BE2C (cell line): ENCODE results near the gene ARV1.
"Not testable (repeated sequence)": the region's sequence is repeated elsewhere in the genome, so short reads cannot be mapped to it uniquely, and the experiment has no call there.

Source experiments
- DNase-seq: peaks from one replicate; pipeline ENCODE4 v3.0.0-alpha.2; 2020
- H3K27me3 ChIP-seq: fragments of 250-450 bp; sonication (Bioruptor Pico); 2 replicates; pipeline ENCODE4 v1.5.1; 2020; ENCODE audit warnings: mild to moderate bottlenecking
- H3K36me3 ChIP-seq: fragments of 250-450 bp; sonication (Bioruptor Pico); 2 replicates; pipeline ENCODE4 v1.5.1; 2020; ENCODE audit warnings: mild to moderate bottlenecking
- H3K4me1 ChIP-seq: fragments of 250-450 bp; sonication (Bioruptor Pico); 2 replicates; pipeline ENCODE4 v1.5.1; 2020
- H3K4me3 ChIP-seq: 2 replicates; pipeline ENCODE4 v1.5.1; 2011; ENCODE audit warnings: low read depth, low read length
- H3K9me3 ChIP-seq: fragments of 250-450 bp; sonication (Bioruptor Pico); 2 replicates; pipeline ENCODE4 v1.5.1; 2020
- CTCF ChIP-seq: IDR thresholded peaks from 2 replicates; pipeline ENCODE4 v1.5.1; 2012; ENCODE audit warnings: mild to moderate bottlenecking, low read depth, low read length

Gene ARV1

GRCh38 chr1:231040800-231041718, 62.2 kb downstream of the ARV1 start:
- no peaks in the 10 kb centered on the region; the same call in 1 of the 2 replicates for H3K4me1 ChIP-seq
- H3K4me3 ChIP-seq = peak overlapping the region; percentile 64
- H3K9me3 ChIP-seq = no peaks in the 10 kb centered on the region
- peaks cover 8% of the 10 kb centered on the region for H3K27me3 ChIP-seq
- no peak for TF ChIP-seq CTCF
- peak; percentile 17 for DNase-seq
- no peaks in the 10 kb centered on the region for H3K36me3 ChIP-seq

- DNase-seq = no peak
- Histone ChIP-seq H3K9me3 (no peaks in the 10 kb centered on the region), H3K4me1 (no peaks in the 10 kb centered on the region; the same call in 1 of the 2 replicates), H3K4me3 (no peak overlapping the region), H3K36me3 (no peaks in the 10 kb centered on the region), H3K27me3 (peaks cover 9% of the 10 kb centered on the region)
- no peak for TF ChIP-seq CTCF
These were observed 62.9 kb downstream of the ARV1 start for GRCh38 chr1:231041719-231042261.

- no peak for DNase-seq
- Histone ChIP-seq H3K9me3 (no peaks in the 10 kb centered on the region), H3K36me3 (no peaks in the 10 kb centered on the region), H3K4me3 (no peak overlapping the region), H3K4me1 (no peaks in the 10 kb centered on the region), H3K27me3 (peaks cover 11% of the 10 kb centered on the region)
- TF ChIP-seq CTCF = no peak
These were observed 65.7 kb downstream of the ARV1 start for GRCh38 chr1:231044588-231044987.

GRCh38 chr1:231045286-231045685, 66.4 kb downstream of the ARV1 start:
- Histone ChIP-seq H3K4me3 (no peak overlapping the region), H3K4me1 (no peaks in the 10 kb centered on the region), H3K9me3 (no peaks in the 10 kb centered on the region), H3K36me3 (no peaks in the 10 kb centered on the region), H3K27me3 (peaks cover 11% of the 10 kb centered on the region)
- TF ChIP-seq CTCF = 0 out of 2 replicates have a peak, but pooled peaks have one; percentile 1
- DNase-seq = no peak

GRCh38 chr1:231045921-231046729, 67.2 kb downstream of the ARV1 start:
- H3K27me3 ChIP-seq, H3K36me3 ChIP-seq, DNase-seq, H3K4me3 ChIP-seq, H3K4me1 ChIP-seq, H3K9me3 ChIP-seq: not testable (repeated sequence)

- no peak overlapping the region for H3K4me3 ChIP-seq
- TF ChIP-seq CTCF = no peak
These were observed 68.0 kb downstream of the ARV1 start for GRCh38 chr1:231046730-231047395.

GRCh38 chr1:231047529-231047928, 68.6 kb downstream of the ARV1 start:
- not testable (repeated sequence) for H3K36me3 ChIP-seq, H3K4me1 ChIP-seq, H3K27me3 ChIP-seq, H3K4me3 ChIP-seq, H3K9me3 ChIP-seq, DNase-seq

More at GRCh38 chr1:231046730-231047395, 68.0 kb downstream of the ARV1 start:
- H3K9me3 ChIP-seq = no peaks in the 10 kb centered on the region
- H3K4me1 ChIP-seq = no peaks in the 10 kb centered on the region
- no peak for DNase-seq
- H3K27me3 ChIP-seq = peaks cover 4% of the 10 kb centered on the region; the same call in 1 of the 2 replicates
- H3K36me3 ChIP-seq = no peaks in the 10 kb centered on the region

- not testable (repeated sequence) for H3K36me3 ChIP-seq, H3K4me1 ChIP-seq, DNase-seq, H3K27me3 ChIP-seq, H3K4me3 ChIP-seq, H3K9me3 ChIP-seq
These were observed 69.5 kb downstream of the ARV1 start for GRCh38 chr1:231048419-231048818.
